Putamen (tissue), 1 donor: ENCODE measurements around the gene ERI3.

Source experiments
- DNase-seq: peaks from one replicate; pipeline ENCODE4 v3.0.0-alpha.2; 2016; ENCODE audit warnings: low spot score

ERI3 gene, protein sequence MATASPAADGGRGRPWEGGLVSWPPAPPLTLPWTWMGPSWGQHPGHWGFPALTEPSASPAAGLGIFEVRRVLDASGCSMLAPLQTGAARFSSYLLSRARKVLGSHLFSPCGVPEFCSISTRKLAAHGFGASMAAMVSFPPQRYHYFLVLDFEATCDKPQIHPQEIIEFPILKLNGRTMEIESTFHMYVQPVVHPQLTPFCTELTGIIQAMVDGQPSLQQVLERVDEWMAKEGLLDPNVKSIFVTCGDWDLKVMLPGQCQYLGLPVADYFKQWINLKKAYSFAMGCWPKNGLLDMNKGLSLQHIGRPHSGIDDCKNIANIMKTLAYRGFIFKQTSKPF

DNA sequence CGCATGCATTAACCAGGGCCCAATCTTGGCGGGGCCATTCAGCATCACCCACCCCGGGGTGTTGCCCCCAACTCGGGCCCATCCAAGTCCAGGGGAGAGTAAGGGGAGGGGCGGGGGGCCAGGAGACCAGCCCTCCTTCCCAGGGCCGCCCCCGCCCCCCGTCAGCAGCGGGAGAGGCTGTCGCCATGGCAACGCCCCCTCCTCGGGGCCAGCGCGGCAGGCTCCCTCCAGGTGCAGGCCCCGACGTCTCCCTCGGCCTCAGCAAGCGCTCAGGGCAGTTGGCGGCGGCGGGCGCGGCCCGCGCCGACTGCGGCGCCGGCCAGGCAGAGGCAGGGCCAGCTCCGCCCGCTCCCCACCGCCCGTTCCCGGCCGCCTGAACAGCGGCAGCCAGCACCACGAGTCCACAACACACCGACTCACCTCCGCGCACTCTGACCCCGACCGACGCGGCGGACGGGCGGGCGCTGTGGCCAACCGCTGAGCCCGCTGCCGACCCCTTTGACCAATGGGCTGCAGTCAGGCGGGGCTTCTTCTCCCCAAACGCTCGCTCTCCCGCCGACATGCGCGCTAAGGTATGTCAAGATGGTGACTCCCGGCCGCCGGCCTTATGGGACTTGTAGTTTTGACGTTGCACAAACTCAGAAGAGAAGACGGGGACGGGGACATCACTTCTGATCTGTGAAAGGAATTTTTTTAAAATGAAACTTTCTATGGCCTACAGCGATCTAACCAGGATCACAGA lies at the start of gene ERI3:
Gene ERI3 (minus strand): TSS at position 418 of the 742 bp plus-strand sequence. CDS start 231 bp downstream, at position 187.
- DNase-seq, result peak; percentile 99

DNA sequence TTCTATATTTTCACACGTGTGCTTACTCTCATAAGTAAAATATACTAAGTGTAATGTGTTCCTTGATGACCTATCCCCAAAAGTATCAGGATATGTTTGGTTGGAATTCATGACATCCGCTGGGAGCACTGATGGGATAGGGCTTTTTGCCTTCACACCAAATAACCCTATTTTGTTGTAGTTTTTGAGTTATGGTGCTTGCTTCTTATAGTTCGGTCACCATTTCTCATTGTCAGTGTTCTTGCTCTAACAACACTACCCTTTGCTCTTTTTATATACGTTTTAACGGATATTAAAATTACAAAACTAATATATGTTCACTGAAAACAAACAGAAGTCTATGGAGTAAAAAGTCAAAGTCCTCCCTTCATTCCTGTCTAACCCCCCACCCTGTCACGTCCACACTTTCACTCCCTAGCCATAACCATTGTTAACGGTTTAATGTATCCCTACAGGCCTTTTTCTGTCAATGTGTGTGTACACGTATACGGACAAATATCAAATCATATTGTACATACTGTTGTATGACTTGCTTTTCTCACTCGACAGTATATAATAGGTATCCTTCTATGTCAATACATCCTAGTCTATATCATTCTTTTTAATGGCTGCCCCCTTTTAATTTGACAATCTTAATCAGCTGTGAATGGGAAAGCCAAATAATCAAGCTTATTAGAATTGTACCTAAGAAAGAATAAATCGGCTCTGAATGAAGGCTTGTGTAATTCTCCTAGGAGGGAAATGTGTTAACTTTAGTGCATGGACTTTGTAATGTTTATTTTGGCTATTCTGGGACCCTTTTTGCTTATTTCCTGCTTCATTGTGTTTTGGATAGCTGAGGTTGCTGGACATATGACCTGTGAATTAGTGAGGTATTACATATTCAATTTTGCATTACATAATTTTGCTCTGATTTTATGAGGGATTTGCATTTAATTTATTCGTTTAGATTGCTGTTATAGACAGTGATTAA lies 46.5 kb upstream of the ERI3 start:
- DNase-seq, result no peak

DNA sequence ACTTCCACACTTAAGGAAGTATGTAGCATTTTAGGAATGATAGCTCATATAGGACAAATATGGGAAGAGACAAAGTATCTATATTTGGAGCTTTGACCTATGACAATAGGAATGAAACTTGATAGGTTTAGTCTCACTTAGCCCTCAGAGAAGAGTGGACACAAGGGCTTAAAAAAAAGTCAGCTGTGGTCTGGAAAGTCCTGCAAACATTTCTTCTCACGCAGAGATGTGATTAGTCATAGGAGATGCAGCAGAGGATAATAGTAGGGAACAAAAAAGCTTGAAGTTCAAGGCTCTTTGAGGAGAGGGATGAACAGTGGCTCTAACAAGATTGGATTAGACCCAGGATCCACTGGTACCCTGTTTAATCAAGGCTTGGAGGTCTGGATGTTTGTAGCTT lies 35.2 kb upstream of the ERI3 start:
- no peak for DNase-seq

DNA sequence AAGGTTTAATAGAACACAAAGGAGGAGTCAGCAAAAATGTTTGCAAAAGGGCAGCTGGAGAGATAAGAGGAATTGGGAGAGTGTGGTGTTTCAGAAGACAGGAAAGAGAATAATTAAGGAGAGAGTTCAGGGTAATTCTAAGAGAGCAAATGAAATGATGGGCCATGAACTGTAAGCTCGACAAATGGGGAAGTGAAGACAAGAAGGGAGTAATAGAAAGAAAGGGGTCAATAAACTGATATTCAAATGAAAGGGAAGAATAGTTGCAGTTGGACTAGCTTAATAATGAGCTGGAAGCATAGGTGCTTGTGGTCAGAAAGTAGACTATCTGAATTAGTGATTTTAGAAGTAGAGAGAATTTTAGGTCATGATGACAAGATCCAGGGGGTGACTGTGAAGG lies 34.4 kb upstream of the ERI3 start:
- no peak for DNase-seq

DNA sequence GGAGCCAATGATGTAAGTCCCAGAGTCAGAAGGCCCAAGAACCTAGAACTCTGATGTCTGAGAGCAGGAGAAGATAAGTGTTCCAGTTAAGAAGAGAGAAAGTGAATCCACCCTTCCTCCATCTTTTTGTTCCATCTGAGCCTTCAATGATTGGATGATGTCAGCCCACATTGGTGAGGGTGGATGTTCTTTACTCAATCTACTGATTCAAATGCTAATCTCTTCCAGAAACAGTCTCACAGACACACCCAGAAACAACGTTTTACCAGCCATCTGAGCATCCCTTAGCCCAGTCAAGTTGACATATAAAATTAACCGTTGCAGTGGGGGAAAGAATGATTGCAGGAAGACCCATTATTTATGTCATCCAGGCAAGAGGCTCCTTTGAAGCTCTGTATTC lies 33.5 kb upstream of the ERI3 start:
- DNase-seq, result no peak

DNA sequence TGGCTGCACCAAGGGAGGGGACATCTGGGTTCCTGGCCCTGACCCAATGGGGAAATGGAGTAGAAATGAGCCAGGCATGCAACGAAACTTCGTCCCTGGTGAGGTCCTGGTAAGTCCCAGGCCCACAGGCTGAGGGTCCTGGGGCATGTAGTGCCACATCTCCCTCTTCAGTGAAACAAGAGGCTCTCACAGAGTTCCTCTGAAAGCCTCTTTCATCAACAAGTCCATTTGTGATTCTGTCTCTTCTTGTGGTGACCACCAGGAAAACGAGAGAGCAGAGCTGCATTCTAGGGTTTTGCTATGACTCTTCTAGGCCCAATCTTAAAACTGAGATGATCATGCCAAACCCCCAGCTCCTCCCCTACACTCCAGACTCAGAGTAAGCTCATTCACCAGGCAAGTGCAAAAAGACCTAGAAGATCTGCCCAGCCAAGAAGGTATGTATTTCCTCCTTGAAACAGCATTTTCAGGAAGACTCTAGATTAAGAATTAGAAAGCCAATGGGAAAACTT lies 25.7 kb upstream of the ERI3 start:
- DNase-seq, result peak; percentile 17

DNA sequence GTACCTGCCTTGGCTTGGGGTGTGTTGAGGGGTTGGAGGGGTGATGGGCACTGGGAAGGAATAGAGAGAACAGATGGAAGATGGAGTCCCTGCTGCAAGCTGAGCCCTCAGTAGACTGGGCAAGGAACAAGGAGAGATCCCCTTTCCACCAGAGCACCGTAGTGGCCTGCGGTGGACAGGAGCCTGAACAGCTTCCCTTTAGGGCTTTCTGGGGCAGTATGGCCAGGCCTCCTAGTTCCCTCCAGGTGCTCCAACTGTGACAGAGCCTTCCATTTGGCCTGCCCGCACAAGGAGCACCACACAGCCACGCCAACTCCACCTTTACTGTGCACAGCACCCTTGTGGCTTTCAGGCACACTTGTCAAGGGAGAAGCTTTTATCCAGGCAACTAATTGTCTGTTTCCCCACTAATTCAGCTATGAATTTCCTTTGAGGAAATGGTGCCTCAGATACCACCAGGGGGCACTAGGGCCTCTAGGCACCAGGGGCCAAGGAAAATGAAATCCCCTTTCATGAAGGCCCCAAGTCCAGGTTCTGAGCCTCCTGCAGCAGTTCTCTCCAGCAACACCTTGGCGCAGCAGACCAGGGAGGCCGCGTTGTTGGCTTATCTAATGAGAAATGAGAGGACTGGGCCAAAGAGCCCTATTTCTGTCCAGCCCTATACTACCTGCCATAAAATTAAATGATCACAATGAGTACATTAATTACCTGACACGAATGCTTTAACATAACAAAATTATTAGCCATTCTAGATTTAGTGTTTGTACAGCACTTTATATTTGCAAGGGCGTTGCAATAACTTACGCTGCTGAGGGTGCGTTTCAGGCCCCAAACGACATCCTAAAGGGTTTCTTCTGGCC lies 23.1 kb upstream of the ERI3 start:
- DNase-seq, result peak; percentile 55

DNA sequence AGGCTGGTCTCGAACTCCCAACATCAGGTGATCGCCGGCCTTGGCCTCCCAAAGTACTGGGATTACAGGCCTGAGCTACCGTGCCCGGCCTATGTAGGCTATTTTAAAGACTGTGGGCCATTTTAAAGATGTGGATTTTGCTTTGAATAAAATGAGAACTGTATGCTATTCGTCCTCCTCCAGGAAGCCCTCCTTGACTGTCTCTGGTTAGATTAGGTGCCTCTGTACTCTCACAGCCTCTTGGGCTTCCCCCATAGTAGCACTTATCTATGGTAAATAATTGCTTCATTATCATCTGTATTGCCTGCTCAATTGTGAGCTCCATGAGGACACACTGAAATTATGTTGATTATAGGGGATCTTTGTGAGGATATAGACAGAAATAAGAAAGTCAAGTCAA lies 20.5 kb upstream of the ERI3 start:
- DNase-seq, result no peak

DNA sequence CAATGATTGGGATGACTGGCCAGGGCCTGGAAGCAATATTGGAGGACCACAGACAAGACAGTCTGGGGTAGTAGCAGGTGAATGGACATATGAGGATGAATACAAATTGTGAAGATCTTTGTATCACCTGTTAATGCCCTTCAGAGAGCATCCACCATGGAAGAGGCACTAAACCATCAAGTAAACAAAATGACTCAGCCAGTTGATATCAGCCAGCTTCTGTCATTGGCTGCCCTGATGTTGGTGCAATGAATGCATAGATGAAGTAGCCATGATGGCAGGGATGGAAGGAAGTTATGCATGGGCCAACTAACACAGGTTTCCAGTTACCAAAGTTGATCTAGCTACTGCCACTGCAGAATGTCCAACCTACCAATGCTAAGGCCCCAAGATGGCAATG lies 16.1 kb upstream of the ERI3 start:
- DNase-seq, result no peak

DNA sequence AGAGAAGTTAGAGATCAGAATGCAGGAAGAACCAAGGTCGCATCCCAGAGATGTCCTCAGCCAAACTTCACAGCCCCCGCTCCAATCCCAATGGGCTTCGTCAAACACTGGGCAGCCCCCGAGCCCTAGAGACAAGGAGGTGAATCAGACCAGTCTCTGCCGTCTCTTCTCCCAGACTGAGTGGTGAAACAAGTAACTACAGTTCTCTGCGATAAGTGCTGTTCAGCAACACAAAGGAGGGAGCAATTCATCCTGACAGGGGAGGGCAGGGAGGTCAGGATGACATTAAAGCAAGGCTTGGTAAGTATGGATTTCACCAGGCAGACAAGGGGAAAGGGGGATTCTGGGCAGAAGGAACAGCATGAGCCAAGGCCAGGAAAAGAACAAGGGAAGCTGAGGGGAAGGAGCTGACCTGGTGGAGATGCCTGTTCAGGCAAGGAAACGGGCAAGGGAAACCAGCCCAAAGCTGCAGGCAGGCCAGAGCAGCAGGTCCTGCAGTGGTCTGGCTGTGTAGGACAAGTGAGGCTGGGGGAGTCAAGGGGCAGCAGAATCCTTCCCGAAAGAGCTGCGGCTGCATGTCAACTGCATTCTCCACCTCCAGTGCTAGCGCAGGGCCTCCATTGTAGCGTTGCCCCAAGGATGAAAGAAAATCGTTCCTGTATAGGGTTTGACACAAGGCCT lies 13.6 kb upstream of the ERI3 start:
- no peak for DNase-seq

DNA sequence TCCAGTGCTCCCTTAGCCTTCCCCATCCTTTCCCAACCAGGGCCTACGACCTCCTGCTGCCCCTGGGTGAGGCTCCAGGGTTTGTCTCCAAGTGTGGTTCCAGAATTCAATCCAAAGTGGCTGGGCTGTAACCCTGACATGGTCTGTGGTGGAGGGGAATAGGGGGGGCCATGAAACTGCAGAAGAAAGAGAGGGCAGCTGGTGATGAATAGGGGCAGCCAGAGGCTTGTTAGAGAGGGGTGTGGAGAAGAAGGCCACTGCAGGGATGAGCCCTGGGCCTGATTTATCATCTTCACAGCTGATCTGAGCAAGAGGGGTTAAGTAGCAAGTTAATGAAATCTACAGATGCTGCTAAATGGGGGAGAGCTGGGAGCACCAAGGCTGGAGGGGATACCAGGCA lies 12.9 kb upstream of the ERI3 start:
- DNase-seq, result no peak

DNA sequence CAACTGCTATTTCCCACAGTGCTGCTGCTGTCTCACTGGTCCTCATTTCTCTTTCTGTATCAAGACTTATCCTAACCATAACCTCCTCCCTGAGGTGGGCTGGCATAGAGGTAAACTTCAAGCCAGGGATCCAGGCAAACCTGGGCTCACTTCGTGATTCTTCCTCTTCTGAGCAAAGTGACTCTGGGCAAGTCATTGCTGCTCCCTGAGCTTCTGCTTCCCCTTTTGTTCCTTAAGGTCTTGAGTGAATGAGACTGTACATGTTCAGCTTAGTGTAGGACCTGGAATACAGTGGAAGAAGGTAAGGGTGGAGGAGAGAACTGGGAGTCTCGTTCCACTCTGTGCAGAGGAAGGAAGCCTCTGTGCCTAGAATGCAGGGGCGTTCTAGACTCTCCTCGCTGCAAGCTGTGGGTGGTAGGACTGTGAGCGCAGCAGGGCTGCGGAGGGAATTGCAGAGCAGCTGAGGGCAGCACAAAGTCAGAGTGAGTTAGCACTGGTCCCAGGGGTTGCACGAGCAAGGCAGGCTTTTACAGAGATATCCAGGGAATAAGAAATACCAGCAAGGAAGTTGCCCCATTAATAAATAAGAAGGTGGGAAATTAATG lies 11.4 kb upstream of the ERI3 start:
- DNase-seq, result peak; percentile 64

DNA sequence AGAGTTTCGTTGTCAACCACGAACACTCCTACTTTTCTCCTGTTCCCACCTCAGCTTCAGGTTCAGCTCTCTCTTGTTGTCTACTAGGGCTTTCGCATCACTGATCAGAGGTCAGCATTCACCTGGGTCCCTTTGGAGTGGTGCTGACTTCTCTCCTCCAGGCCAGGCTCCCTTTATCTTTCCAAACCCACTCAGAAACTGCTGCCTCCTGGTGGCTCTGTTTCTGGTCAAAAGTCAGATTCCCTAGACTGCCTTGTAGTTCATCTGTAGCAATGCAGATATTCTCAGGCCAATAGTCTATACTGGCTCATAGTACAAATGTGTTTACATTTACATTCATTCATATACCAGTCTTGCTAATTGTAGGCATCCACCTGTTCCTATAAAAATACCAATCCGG lies 6.4 kb upstream of the ERI3 start:
- DNase-seq, result no peak

DNA sequence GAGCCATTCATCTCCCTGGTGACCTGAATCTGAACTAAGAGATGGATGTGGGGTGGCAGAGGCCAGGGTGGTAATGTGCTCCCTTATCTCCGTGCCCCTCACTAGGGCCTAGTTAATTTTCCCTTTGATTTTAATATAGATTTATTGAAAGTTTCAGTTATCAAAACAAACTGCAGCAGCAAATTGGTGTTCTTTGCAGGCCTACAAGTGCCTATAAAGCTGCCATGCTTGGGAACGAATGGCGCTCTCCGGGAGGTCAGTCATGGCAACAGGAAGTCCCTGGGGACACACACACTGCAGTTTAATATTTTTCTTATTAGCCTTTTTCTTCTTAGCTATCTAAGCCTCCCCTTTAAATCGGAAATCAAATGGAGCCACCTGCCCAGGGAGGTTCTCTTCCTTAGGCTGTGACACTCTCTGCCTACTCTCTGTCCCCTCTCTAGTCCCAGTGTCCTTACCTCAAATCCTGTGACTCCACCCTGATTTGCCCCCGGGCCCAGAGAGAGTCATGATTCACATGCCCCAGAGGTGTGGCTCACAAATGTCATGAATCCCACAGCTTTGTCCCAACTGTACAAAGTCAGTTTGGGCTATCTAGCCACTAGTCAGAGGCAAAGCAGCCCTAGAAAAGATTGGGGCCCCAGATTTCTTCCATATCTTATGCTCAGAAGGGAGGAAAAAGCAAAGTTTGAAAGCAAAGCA lies 4.3 kb upstream of the ERI3 start:
- no peak for DNase-seq

DNA sequence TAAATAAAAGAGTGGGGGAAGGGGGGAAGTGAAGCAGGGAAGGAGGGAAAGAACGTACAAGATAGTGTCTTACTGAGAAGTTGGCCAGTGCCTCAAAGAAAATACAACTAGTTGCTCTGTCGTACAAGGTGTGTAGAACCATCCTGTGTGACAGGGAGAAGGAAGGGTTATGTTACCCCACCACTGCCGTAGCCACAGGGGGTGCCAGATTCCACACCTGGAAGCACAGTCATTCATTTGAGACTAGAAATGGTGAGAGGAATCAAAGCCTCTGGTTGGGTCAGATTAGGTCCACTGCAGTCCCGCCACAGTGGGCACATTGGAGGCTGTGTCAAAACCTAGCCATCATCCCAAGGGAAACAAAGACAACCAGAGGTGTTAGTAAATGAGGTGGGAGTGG lies 2.7 kb upstream of the ERI3 start:
- DNase-seq, result no peak

DNA sequence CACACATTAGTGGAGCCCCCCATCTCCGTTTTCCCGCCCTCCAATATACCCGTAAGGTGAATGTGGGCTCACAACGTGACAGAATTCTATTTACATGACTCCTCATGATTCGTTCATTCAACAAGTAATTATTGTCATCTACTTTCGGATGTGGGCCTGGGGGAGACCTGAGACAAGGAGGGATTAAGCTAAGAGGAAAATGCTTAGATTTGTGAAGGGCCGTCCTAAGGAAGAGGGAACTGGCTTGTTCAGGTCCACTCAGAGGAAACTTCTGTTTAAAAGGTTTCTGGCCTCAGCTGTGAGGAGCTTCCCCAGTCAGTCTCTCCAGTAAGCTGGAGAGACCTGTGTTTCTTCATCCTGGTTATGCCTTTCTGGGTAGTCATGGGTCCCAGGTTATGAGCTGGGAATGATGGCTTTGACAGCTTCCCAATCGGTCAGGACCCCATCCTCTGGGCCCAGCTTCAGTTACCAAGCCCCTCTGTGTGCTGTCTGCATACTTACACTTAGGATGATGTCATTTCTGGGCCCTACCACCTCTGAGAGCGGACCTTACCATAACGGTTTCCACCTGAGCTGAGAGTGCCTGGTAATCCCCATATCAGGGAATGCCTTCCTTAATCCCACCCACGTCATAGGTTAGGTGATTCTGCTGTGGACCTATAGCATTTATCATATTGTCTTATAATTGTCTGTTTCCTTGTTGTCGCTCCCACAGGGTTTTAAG lies 687 bp upstream of the ERI3 start:
- no peak for DNase-seq

DNA sequence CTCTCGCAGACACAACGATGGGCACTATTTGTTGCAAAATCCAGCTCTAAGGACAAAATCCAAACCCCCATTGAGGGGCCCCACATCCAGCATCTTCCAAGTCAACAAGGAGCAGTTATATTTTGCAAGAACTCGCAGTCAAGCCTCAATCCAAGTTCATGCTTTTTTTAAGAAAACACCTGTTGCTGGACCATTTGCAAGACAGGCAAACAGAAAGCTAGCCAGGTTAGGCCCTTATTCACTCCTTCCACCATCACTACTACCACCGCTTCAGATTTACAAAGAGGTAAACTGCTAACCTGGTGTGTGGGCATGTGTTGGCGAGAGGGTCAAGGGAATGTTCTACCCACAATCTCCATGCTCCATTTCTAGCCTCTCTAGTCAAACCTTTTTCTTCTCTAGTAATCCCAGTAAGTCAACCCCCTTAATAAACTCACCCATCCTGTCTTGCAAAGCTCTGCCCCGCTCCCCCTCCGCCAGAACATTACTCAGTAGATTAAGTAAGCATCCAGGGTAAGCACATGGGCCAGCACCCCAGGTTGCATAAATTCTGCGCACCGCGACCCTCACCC lies 703 bp downstream of the ERI3 start:
- no peak for DNase-seq

DNA sequence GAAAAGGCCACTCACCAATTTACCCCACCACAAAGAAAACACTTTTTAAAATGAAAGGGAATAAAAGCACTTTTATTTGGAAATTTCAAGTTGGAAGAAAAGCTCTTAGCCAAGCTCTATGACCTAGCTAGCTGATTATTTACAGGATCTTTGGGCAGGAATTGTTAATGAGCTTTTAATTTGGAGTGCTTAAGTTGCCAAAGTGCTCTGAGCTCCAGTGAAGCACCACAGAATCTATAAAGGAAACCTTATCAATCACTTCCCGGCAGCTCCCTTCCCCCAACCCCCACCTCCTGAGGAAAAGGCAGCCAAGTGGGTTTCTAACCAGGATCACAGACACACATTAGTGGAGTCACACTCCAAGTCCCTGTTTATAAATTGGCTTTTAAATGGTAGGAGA lies 1.5 kb downstream of the ERI3 start:
- no peak for DNase-seq

DNA sequence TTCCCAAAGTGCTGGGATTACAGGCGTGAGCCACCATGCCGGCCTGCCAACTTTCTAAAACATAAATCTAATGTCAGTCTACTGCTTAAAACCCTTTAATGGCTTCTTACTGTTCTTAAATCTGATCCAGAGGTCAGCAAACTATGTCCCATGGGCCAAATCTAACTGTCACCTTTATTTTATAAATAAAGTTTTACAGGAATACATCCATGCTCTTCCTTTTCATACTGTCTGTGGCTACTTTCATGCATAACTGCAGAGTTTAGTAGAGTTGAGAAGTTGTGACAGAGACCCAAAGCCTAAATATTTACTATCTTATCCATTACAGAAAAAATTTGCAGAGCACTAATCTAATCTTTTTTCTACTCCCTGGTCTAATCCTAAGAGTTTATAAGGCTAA lies 3.8 kb downstream of the ERI3 start:
- DNase-seq, result no peak
